Upper lobe of left lung (tissue), 4 donors: ENCODE data around the gene SMIM13.

Source experiments
- CTCF ChIP-seq, 6 experiments: fragments of 450-650 bp in 4 of 6; fragments of 200-600 bp in 2 of 6; sonication (generic) in 2 of 6; IDR thresholded peaks; one replicate each; pipeline ENCODE4 v1.5.1; 2016 to 2019; ENCODE audit warnings: antibody characterized with exemption in 6 of 6
- POLR2A ChIP-seq, 4 donors: fragments of 450-650 bp; IDR thresholded peaks; one replicate each; pipeline ENCODE4 v1.5.1; 2016 to 2017; ENCODE audit warnings: antibody characterized with exemption in 4 of 4, mild to moderate bottlenecking in 2 of 4
- POLR2AphosphoS5 ChIP-seq, 2 donors: sonication (generic); formaldehyde crosslinking; IDR thresholded peaks; one replicate each; pipeline ENCODE4 v1.5.1; 2017; ENCODE audit warnings: antibody characterized with exemption in 2 of 2

DNA sequence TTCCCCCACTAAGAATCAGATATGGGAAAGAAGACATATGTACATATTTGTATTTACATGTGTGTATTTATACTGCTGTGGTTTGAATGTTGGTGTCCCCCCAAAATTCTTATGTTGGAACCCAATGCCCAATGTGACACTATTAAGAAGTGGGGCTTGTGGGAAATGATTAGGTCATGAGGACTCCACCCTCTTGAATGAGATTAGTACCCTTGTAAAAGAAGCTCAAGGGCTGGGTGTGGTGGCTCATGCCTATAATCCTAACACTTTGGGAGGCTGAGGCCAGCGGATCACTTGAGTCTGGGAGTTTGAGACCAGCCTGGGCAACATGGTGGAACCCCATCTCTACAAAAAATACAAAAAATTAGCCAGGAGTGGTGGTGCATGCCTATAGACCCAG lies 3.9 kb upstream of the SMIM13 start:
- no peak for TF ChIP-seq CTCF (IDR thresholded peaks at IDR 0.05)
- no peak for TF ChIP-seq POLR2AphosphoS5 (IDR thresholded peaks at IDR 0.05)
- TF ChIP-seq POLR2A (IDR thresholded peaks at IDR 0.05): no peak
